Neutrophil (primary cell): ENCODE data around the gene CD47.
A peak's percentile ranks its signal among the peaks of the same experiment; 100 is the strongest.

Source experiments
- H3K27ac ChIP-seq: fragments of 200-600 bp; sonication (generic); 2 replicates; pipeline ENCODE4 v1.5.1; 2016; ENCODE audit warnings: mild to moderate bottlenecking, moderate library complexity
- H3K27me3 ChIP-seq: fragments of 200-600 bp; sonication (generic); 2 replicates; pipeline ENCODE4 v1.6.0; 2016; ENCODE audit warnings: mild to moderate bottlenecking
- H3K36me3 ChIP-seq: fragments of 200-600 bp; sonication (generic); 2 replicates; pipeline ENCODE4 v1.5.1; 2017
- H3K4me1 ChIP-seq, 2 experiments: fragments of 200-600 bp in 1 of 2; sonication (generic) in 1 of 2; 1 replicate in 1 of 2; 2 replicates in 1 of 2; pipeline versions ENCODE4 v1.5.1 to v1.6.1; 2013 to 2016; ENCODE audit warnings: low read depth in 1 of 2, low read length in 1 of 2, mild to moderate bottlenecking in 1 of 2, moderate library complexity in 1 of 2; ENCODE audit not compliant: control insufficient read depth in 1 of 2, insufficient read depth in 1 of 2
- H3K4me3 ChIP-seq, 2 experiments: fragments of 200-600 bp in 1 of 2; sonication (generic) in 1 of 2; 1 replicate in 1 of 2; 2 replicates in 1 of 2; pipeline ENCODE4 v1.5.1; 2013 to 2016; ENCODE audit warnings: low read depth in 1 of 2, low read length in 1 of 2, mild to moderate bottlenecking in 1 of 2, moderate library complexity in 1 of 2
- H3K9me3 ChIP-seq: fragments of 200-600 bp; sonication (generic); 2 replicates; pipeline ENCODE4 v1.5.1; 2016
- TF ChIP-seq, protein P1 (sequence below): fragments of 200-600 bp; sonication (generic); IDR thresholded peaks from 2 replicates; pipeline ENCODE4 v1.5.1; 2016; ENCODE audit warnings: antibody characterized with exemption

Gene CD47

DNA sequence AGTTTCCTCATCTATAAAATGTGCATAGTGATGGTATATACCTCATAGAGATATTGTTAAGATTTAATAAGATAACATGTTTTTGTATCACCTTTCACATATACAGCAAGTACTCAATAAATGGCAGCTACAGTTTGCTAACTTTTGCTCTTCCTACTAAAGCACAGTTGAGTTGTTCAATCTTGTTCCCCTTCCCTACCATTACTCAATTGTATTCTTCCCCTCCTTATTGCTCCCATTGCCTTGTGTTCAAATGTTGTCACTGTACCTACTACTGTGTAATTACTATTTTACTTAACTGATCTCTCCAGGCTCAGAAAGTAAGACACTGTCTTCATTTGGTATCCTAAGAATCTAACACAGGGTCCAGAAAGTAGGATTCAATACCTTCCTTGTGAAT lies 5.5 kb downstream of the CD47 start:
- Histone ChIP-seq H3K4me3 (no peak overlapping the region), H3K4me1 (peaks cover 84 to 91% of the 10 kb centered on the region in 2 experiments), H3K27me3 (no peaks in the 10 kb centered on the region)

DNA sequence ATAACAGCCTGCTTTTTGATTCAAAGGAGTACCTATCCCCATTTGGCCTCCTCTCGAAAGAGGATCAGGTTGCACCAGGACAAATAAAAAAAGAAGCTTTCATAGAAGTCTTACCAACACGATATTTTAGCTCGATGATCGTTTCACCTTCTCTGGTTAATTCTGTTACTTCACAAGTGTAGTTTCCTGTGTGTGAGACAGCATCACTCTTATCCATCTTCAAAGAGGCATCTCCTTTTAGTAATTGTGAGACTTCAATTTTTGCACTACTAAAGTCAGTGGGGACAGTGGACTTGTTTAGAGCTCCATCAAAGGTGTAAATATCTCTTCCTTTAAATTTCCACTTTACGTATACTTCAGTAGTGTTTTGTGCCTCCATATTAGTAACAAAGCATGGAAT lies 11.0 kb downstream of the CD47 start:
- no peaks in the 10 kb centered on the region for H3K9me3 ChIP-seq
- H3K4me1 ChIP-seq: peaks cover 51 to 65% of the 10 kb centered on the region in 2 experiments
- TF ChIP-seq, protein P1, sequence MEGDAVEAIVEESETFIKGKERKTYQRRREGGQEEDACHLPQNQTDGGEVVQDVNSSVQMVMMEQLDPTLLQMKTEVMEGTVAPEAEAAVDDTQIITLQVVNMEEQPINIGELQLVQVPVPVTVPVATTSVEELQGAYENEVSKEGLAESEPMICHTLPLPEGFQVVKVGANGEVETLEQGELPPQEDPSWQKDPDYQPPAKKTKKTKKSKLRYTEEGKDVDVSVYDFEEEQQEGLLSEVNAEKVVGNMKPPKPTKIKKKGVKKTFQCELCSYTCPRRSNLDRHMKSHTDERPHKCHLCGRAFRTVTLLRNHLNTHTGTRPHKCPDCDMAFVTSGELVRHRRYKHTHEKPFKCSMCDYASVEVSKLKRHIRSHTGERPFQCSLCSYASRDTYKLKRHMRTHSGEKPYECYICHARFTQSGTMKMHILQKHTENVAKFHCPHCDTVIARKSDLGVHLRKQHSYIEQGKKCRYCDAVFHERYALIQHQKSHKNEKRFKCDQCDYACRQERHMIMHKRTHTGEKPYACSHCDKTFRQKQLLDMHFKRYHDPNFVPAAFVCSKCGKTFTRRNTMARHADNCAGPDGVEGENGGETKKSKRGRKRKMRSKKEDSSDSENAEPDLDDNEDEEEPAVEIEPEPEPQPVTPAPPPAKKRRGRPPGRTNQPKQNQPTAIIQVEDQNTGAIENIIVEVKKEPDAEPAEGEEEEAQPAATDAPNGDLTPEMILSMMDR: no peak
- H3K36me3 ChIP-seq: no peaks in the 10 kb centered on the region
- H3K27me3 ChIP-seq: no peaks in the 10 kb centered on the region
- H3K27ac ChIP-seq: no peak overlapping the region
- H3K4me3 ChIP-seq: no peak overlapping the region

More for the DNA sequence above, 5.5 kb downstream of the CD47 start:
- Histone ChIP-seq H3K9me3 (no peaks in the 10 kb centered on the region), H3K27ac (peak overlapping the region; percentile 96), H3K36me3 (no peaks in the 10 kb centered on the region)
- TF ChIP-seq, protein P1: no peak

DNA sequence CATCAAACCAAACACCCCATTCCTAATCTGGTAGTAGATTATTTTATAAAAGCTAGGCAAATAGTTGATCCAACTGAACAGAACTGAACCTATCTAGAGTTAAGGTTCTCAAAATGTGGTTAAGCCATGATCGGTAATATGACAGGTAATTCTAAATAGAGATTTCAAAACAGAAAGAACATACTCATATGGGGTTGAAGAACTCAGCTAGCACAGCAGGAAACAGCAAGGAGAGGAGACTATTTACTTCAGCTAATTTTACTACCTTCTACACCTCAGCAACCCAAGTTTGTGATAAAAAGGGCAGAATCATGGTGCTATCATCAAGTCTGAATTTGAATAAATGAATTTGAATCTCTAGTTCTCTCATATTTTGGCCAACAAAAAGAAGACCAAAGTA lies 11.8 kb downstream of the CD47 start:
- peak overlapping the region; percentile 55 for H3K27ac ChIP-seq
- TF ChIP-seq, protein P1: no peak
- H3K36me3 ChIP-seq: no peaks in the 10 kb centered on the region

DNA sequence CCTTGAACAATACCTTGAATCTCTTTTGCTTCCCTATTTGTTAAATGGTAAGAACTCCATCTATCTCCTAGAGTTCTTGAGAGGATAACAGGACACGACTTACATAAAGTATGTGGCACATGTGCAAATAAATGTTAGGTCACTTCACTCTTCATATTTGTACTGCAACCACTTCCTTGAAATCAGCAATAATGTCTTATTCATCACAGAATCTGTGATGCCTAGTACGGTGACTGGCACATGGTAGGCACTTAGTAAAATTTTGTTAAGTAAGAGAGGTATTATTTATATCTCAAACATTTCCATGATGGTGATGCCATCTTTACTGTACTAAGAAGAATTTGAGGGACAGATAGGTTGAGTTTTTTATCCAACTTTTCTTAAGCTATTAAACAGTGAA lies 14.3 kb downstream of the CD47 start:
- no peaks in the 10 kb centered on the region for H3K27me3 ChIP-seq
- H3K4me3 ChIP-seq: no peak overlapping the region
- peak overlapping the region; percentile 55 for H3K27ac ChIP-seq
- peaks cover 2% of the 10 kb centered on the region for H3K36me3 ChIP-seq
- TF ChIP-seq, protein P1: no peak
- H3K9me3 ChIP-seq: no peaks in the 10 kb centered on the region
- H3K4me1 ChIP-seq: peaks cover 20 to 32% of the 10 kb centered on the region in 2 experiments

More for the DNA sequence above, 11.8 kb downstream of the CD47 start:
- H3K9me3 ChIP-seq: no peaks in the 10 kb centered on the region
- no peaks in the 10 kb centered on the region for H3K27me3 ChIP-seq
- peaks cover 43 to 57% of the 10 kb centered on the region in 2 experiments for H3K4me1 ChIP-seq
- no peak overlapping the region for H3K4me3 ChIP-seq

DNA sequence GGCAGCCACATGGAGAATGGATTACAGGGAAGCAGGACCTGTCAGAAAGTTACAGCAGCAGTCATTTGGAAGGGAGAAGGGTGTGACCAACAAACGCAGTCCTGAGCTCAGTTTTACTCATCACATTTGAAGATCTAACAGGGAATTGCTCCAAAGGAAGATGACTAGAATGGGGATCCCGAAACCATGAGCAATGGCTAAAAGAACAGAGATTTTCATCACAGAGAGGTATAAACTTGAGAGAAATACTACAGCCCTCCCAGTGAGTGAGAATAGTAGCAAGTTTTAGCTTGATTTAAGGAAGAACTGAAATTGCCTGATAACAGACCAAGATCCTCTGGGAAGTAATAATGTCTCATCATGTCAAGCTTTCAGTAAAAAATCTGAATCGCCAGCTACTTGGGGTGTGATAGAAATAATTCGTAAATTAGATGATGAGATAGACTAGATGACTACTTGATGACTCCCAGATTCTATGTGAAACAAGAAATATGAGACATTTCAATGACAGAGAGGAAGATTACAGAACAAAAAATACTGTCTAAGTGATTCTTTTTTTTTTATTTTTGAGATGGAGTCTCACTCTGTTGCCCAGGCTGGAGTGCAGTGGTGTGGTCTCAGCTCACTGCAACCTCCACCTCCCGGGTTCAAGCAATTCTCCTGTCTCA lies 16.9 kb downstream of the CD47 start:
- TF ChIP-seq, protein P1: no peak
- Histone ChIP-seq H3K36me3 (peaks cover 17% of the 10 kb centered on the region), H3K4me1 (peaks cover 17 to 19% of the 10 kb centered on the region in 2 experiments), H3K4me3 (no peak overlapping the region), H3K27ac (no peak overlapping the region), H3K9me3 (no peaks in the 10 kb centered on the region), H3K27me3 (no peaks in the 10 kb centered on the region)
